HG03280 (cell line): ENCODE results near the gene TPPP3.

Source experiments
- ATAC-seq: cut with Tn5 transposase; IDR thresholded peaks from one replicate; pipeline ENCODE4 v1.9.1; 2021; ENCODE audit warnings: mild to moderate bottlenecking, moderate library complexity; ENCODE audit not compliant: unreplicated experiment

The TPPP3 gene

GRCh38 chr16:67393111-67393787 lies at the start of gene TPPP3:
Gene TPPP3, minus strand, starts transcription at chr16:67393498. Its CDS starts 2,387 bp downstream, at chr16:67391111.
- no peak for ATAC-seq

GRCh38 chr16:67442581-67443255 lies 49.4 kb upstream of the TPPP3 start:
- no peak for ATAC-seq

- ATAC-seq = no peak
These were observed 48.6 kb upstream of the TPPP3 start for GRCh38 chr16:67441907-67442306.

- no peak for ATAC-seq
These were observed 48.0 kb upstream of the TPPP3 start for GRCh38 chr16:67441271-67441753.

- ATAC-seq = no peak
These were observed 45.6 kb upstream of the TPPP3 start for GRCh38 chr16:67438824-67439393.

GRCh38 chr16:67438098-67438791 lies 44.9 kb upstream of the TPPP3 start:
- ATAC-seq = no peak

GRCh38 chr16:67437513-67437912 lies 44.2 kb upstream of the TPPP3 start:
- no peak for ATAC-seq

GRCh38 chr16:67436640-67437193 lies 43.4 kb upstream of the TPPP3 start:
- no peak for ATAC-seq

GRCh38 chr16:67435758-67436164 lies 42.5 kb upstream of the TPPP3 start:
- no peak for ATAC-seq

GRCh38 chr16:67433131-67433719 lies 39.9 kb upstream of the TPPP3 start:
- no peak for ATAC-seq

GRCh38 chr16:67432506-67432890 lies 39.2 kb upstream of the TPPP3 start:
- no peak for ATAC-seq

GRCh38 chr16:67431775-67432505 lies 38.6 kb upstream of the TPPP3 start:
- ATAC-seq = no peak

GRCh38 chr16:67430977-67431774 lies 37.9 kb upstream of the TPPP3 start, which contains the start of gene HSD11B2:
Gene HSD11B2, plus strand, starts transcription at chr16:67431121. Its CDS starts 128 bp downstream, at chr16:67431249.
- no peak for ATAC-seq

GRCh38 chr16:67430504-67430976 lies 37.2 kb upstream of the TPPP3 start:
- ATAC-seq = no peak

GRCh38 chr16:67429799-67430503 lies 36.7 kb upstream of the TPPP3 start:
- no peak for ATAC-seq

GRCh38 chr16:67429053-67429798 lies 35.9 kb upstream of the TPPP3 start:
- ATAC-seq = no peak

- ATAC-seq = no peak
These were observed 34.9 kb upstream of the TPPP3 start for GRCh38 chr16:67428146-67428731.
